ENCODE results near the gene SLC38A2.

Gene SLC38A2

DNA sequence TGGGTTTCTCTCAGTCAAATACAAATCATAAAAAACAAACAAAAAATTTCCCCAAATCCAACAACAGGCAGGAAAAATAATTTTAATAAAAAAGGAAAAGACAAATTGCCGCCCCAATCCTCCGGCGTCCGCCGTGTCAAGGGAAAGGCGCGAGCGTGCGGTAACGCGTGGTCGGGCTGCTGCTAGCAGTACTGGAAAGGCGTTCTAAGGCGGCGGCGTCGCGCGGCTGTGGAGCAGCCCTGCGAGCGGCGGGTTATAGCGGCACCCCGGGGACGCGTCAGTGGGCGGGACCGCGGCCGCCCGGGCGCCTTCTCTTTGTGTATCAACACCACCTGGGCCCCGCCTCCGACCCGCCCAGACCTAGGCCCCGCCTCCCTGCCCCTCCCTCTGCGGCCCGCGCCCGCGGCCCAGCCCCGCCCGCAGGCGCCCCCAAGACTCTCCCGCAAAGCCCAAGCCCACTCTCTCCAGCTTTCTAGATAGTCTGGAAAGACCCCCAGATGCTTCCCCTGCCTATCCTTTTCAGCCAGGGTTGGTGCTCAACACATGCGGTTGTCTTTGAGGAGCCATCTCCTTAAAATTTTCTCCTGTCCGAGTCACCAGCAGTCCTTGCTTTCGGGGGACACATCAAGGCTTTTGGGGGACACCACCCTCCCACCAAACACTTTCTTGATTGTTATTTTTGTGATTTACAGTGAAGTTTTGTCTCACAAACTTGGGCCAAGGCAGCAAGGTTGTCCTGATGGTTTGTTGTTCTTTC is at the start of gene SLC38A2:
Gene SLC38A2, minus strand, starts transcription at position 230 of the 757 bp plus-strand sequence. CDS start 1,480 bp downstream, outside the sequence.
- TF ChIP-seq JUND (IDR thresholded peaks at IDR 0.05; ENCODE audit: low read depth) = no peak
- DNase-seq (ENCODE audit: low read depth in 1 of 2, low spot score in 1 of 2) = peak; percentile 96 to 98
- in situ Hi-C loops (cut with HindIII; ENCODE audit: low pct_unique_long_range_greater_than_20kb, low sequenced_read_pairs) = no loop called here

DNA sequence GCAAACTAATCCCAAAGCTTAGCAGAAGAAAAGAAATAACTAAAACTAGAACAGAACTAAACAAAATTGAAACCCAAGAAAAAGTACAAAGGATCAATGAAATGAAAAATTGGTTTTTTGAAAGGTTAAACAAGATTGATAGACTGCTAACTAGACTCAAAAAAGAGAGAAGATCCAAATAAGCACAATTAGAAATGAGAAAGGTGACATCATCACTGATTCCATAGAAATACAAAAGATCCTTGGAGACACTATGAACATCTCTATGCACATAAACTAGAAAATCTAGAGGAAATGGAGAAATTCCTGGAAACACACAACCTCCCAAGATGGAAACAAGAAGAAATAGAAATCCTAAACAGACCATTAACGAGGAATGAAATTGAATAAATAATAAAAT is 47.1 kb upstream of the SLC38A2 start:
- in situ Hi-C loops (cut with HindIII; ENCODE audit: low pct_unique_long_range_greater_than_20kb, low sequenced_read_pairs) = no loop called here

DNA sequence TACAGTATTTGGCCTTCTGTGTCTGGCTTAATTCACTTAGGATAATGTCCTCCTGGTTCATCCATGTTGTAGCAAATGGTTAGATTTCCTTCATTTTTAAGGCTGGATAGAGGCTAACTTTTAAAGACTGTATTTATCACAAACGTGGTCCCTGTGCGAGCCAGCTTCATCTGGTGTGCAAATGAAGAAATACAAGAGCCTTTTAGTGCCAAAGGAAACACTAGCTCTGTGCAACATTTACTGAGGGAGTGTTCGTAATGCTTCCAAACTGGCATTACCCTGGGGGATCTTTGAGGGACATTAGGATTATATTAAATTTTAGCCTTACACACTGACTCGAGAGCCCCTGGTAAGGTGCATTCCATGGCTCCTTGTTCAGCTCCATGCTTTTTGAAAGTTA is 43.0 kb upstream of the SLC38A2 start:
- DNase-seq (ENCODE audit: low read depth in 1 of 2, low spot score in 1 of 2) = no peak
- in situ Hi-C loops (cut with HindIII; ENCODE audit: low pct_unique_long_range_greater_than_20kb, low sequenced_read_pairs) = no loop called here
- TF ChIP-seq JUND (IDR thresholded peaks at IDR 0.05; ENCODE audit: low read depth) = no peak

More for the DNA sequence above, 47.1 kb upstream of the SLC38A2 start:
- TF ChIP-seq JUND (IDR thresholded peaks at IDR 0.05; ENCODE audit: low read depth) = no peak
- DNase-seq (ENCODE audit: low read depth in 1 of 2, low spot score in 1 of 2) = no peak

DNA sequence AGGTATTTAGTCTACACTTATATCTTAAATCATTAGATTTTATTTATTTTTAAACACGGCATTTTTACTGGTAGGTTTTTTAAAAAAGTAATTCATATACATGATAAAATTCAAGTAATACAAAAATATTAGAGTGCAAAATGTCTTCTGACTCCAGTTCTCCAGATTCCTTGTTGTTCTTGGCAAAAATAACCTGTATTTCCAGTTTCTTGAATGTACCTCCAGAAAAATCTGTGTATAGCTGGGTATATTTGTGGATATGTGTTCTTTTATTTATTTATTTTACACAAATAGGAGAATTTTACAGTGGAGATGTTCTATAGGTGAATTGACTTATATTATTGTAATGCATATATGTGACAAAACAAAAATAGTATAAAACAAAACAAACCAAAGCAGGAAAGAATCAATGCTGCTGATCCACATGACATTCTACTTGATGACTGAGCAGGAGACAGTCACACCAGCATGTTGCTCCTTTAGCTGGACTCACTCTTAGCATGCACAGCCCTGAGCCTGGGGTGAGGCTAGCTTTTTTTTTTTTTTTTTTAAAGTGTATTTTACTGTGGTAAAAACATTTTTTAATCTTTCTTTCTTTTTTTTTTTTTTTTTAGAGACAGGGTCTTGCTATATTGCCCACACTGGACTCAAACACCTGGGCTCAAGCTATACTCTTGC is 42.2 kb upstream of the SLC38A2 start:
- no peak for TF ChIP-seq JUND (IDR thresholded peaks at IDR 0.05; ENCODE audit: low read depth)
- DNase-seq (ENCODE audit: low read depth in 1 of 2, low spot score in 1 of 2) = peak in 1 of 2 experiments; percentile 54
- in situ Hi-C loops (cut with HindIII; ENCODE audit: low pct_unique_long_range_greater_than_20kb, low sequenced_read_pairs) = no loop called here

DNA sequence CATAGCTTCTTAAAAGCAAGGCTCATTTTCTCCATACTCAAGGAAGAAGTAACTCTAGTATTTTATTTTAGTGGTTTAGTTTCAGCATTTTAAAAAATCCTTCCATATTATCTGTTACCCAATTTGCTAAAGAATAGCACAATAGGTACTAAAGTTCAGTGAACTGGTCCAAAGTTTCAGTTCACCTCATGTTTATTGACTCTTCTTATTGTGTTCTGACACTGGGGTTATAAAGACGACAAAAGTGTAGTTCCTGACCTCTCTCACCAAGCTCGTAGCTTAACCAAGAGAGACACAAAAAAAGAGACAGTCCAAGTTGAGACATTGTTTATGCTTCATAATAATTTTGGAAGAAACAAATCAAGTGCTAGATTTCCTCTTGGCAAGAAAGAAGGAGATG is 40.8 kb upstream of the SLC38A2 start:
- DNase-seq (ENCODE audit: low read depth in 1 of 2, low spot score in 1 of 2) = no peak
- in situ Hi-C loops (cut with HindIII; ENCODE audit: low pct_unique_long_range_greater_than_20kb, low sequenced_read_pairs) = no loop called here
- no peak for TF ChIP-seq JUND (IDR thresholded peaks at IDR 0.05; ENCODE audit: low read depth)

DNA sequence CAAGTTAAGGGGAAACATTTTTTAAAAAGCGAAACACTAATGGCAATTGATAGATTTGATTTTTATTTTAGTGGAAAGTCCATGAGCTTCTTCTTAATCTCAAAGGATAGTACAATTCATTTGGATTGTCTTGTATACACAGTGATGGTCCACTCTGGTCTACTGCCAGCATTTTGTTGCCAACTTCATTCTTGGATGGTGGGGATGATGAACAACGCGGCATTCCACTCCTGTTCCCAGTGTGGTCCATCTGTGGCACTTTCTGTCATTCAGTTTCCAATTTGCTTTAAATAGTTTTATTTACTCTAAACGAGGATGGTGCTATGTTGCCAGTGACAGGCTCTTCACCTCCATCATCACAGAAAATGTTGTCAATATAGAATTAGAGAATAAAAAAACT is 40.3 kb upstream of the SLC38A2 start:
- no peak for TF ChIP-seq JUND (IDR thresholded peaks at IDR 0.05; ENCODE audit: low read depth)
- in situ Hi-C loops (cut with HindIII; ENCODE audit: low pct_unique_long_range_greater_than_20kb, low sequenced_read_pairs) = no loop called here
- DNase-seq (ENCODE audit: low read depth in 1 of 2, low spot score in 1 of 2) = no peak

DNA sequence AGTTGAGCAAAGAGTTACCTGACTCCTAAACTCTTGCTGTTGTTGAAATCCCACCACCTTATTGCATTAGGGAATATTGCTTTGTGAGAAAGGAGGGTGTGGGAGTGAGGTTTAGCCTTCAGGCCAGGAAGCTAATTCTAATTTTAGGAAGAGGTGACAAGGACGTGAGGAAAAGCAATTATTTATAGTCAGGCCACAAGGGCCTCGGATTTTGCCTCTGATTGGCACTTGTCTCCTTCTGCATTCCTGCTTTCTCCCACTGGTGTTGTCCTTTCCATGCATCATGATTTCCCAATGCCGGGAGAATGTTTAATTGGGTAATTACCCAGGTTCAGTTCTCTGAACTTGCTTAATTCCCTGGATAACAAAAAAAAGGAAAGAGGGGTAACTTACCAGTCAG is 37.9 kb upstream of the SLC38A2 start:
- in situ Hi-C loops (cut with HindIII; ENCODE audit: low pct_unique_long_range_greater_than_20kb, low sequenced_read_pairs) = no loop called here
- no peak for DNase-seq (ENCODE audit: low read depth in 1 of 2, low spot score in 1 of 2)
- TF ChIP-seq JUND (IDR thresholded peaks at IDR 0.05; ENCODE audit: low read depth) = no peak

DNA sequence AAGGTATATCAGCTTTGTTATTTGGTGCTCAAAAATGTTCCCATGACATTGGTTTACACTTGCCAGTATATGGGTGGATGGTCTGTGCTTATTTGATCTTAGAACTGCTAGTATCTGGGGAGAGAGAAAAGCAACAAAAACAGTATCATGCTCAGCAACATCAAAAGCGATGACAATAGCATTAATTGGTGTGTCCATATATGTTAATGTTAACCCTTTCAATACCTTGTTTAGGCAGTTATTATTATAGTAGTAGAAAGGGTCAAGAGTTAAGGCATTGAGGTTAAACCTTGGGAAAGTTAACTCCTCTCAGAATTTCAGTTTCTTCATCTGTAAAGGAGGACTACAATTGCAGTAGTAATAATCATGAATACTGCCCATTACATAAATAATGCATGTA is 37.4 kb upstream of the SLC38A2 start:
- in situ Hi-C loops (cut with HindIII; ENCODE audit: low pct_unique_long_range_greater_than_20kb, low sequenced_read_pairs) = no loop called here
- DNase-seq (ENCODE audit: low read depth in 1 of 2, low spot score in 1 of 2) = no peak
- no peak for TF ChIP-seq JUND (IDR thresholded peaks at IDR 0.05; ENCODE audit: low read depth)

DNA sequence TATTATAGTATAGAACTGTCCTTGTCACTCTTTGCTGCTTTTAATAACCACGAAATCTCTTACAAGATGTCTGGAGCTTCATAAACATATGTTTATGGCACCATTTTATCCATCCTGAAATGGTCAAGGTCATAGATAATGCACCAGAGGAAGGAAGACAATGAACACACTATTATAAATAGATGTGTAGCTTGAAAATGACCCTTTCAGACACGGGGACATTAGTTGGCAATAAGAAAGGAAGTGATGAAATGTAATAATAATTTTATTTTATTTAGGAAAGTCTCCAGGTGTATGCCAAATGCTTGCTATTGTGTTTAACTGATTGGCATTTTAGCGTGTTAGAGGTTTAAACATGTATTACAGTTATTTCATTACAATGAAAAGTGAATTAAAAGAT is 36.8 kb upstream of the SLC38A2 start:
- in situ Hi-C loops (cut with HindIII; ENCODE audit: low pct_unique_long_range_greater_than_20kb, low sequenced_read_pairs) = no loop called here
- TF ChIP-seq JUND (IDR thresholded peaks at IDR 0.05; ENCODE audit: low read depth) = no peak
- DNase-seq (ENCODE audit: low read depth in 1 of 2, low spot score in 1 of 2) = no peak

DNA sequence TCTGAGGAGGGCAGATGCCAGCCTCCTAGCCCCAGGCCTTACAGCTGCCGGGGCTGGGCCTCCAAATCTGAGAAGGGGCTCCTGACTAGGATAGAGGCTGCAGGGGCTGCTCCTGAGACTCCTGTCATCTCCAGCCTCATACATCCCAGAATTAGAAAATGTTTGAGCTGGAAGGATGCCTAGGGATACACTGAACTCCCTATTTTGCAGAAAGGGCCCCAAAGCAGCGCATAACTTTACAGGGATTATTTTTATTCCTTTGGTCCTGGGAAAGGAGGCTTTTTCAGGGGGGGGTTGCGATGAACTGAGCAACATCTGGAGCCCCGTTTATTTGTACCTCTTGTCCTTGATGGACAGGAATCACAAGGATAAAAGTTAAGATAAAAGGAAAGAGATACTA is 35.9 kb upstream of the SLC38A2 start:
- in situ Hi-C loops (cut with HindIII; ENCODE audit: low pct_unique_long_range_greater_than_20kb, low sequenced_read_pairs) = no loop called here
- TF ChIP-seq JUND (IDR thresholded peaks at IDR 0.05; ENCODE audit: low read depth) = no peak
- DNase-seq (ENCODE audit: low read depth in 1 of 2, low spot score in 1 of 2) = no peak

DNA sequence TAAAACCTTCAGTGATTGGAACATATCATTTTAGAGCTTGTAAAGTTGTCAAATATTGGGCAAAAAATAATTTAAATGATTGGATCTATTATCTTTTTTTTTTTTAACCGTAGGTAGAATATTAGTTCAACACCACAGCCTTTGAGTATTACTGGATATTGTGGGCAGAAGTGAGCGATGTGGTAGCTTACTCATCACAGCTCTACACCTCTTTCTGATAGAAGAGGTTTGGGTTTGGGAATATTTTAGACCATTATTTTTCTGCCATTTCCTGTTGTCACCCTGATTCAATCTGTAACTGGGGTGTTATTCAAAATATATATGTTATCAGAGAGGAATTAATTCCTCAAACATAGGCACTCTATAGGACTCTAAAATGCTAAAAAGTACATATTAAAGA is 34.8 kb upstream of the SLC38A2 start:
- DNase-seq (ENCODE audit: low read depth in 1 of 2, low spot score in 1 of 2) = no peak
- TF ChIP-seq JUND (IDR thresholded peaks at IDR 0.05; ENCODE audit: low read depth) = no peak
- in situ Hi-C loops (cut with HindIII; ENCODE audit: low pct_unique_long_range_greater_than_20kb, low sequenced_read_pairs) = no loop called here

DNA sequence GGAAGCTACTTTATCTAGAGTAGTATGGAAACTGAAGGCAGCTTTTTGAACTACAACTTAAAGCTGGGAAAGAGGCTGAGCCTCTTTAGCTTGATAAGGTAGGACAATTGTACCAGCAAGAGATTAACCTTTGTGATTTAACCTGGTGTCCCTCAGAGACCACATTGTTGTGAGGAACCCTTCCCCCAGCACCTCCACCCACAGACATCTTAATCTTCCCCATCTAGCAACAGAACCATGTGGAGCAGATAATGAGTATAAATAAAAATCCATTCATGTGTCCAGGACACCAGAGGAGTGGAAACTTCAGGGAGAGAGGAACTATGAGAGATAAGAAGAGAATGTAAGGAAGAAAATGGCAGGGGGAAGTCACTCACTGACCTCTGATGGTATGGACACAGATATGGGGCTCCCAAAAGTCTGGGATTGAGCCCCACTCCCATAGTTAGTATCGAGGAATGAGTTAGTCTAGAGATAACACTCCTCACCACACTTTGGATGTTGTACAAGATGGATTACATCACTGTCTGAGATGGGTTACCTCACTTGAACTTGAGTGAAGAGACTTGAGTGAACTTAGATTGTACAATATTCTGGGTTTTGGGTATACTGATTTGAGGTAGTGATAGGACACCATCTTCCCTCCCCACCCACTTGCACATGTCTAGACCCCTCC is 33.9 kb upstream of the SLC38A2 start:
- in situ Hi-C loops (cut with HindIII; ENCODE audit: low pct_unique_long_range_greater_than_20kb, low sequenced_read_pairs) = no loop called here
- TF ChIP-seq JUND (IDR thresholded peaks at IDR 0.05; ENCODE audit: low read depth) = no peak
- DNase-seq (ENCODE audit: low read depth in 1 of 2, low spot score in 1 of 2) = no peak

DNA sequence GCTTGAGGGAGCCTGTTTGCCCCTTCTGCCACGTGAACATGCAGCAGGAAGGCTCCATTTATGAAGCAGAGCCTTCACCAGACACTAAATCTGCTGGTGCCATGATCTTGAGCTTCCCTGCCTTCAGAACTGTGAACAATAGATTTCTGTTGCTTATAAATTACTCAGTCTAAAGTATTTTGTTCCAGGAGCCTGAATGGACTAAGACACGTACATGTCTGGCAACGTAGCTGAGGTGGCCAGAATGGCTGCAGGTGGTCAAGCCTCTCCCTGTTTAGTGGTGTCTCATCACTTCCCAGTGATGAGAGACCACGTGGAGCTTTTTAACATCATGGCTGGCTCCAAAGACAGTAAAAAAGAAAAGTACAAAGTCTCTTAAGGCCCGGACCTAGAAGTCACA is 32.2 kb upstream of the SLC38A2 start:
- in situ Hi-C loops (cut with HindIII; ENCODE audit: low pct_unique_long_range_greater_than_20kb, low sequenced_read_pairs) = no loop called here
- no peak for DNase-seq (ENCODE audit: low read depth in 1 of 2, low spot score in 1 of 2)
- no peak for TF ChIP-seq JUND (IDR thresholded peaks at IDR 0.05; ENCODE audit: low read depth)

All from T47D (cell line).